ENCODE results near the gene CORO1C. TPM values are rescaled to one million over a fixed set of nuclear protein-coding genes. Genes with fewer than 3 reads are reported as not detected.

CORO1C gene
- total RNA-seq, 1 experiment from 2014 or later = 208 TPM

DNA sequence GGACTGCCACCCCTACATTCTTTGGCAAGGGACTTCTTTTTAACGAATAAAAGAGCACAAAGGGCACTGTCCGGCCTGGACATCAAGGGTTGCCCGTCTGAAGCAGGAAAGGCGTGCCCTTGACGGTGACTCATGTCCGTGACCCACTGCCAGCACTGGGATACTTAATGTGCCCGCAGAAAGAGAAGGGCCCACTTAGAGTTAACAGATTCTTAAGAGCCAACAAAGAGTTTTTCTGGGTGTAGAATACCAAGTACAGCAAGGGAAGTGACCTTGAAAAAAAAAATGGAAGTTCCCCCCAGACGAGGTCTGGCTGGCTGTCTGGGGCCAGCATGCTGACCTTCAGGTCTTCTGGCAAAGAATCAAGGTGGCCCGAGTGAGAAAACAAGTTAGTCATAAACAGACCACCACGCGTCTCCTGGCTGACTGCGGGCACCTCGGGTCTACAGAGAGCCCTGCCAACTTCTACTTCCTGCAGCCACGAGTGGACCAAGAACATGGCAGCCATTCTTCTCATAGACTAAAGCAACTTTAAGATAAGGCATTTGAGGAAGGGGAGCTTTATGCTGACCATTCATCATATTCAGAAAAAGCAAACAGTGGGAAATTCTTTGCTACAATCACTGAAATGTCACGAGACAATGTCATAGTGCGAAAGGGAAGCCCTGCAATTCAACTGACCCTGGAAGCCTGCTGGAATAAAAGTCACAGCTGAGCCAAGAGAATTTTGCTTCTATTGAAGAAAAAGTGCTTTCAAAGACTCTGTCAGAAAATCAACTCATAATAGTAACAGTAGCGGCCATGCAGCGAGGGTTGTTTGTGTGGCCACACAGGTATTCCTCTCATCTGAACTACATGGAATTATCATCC is 87.1 kb downstream of the CORO1C start:
- DNase-seq (ENCODE audit: low spot score) = no peak

GRCh38 chr12:108642899-108643654 is 88.2 kb downstream of the CORO1C start:
- BruUV-seq (replicated peaks) = no TSS peak
- Histone ChIP-seq H3K36me3 (ENCODE audit: insufficient read depth, low read length, poor library complexity, severe bottlenecking) (peaks cover 28% of the 10 kb centered on the region), H3K9me3 (ENCODE audit: low read depth, low read length, poor library complexity, severe bottlenecking) (no peaks in the 10 kb centered on the region), H3K27me3 (replicated peaks; ENCODE audit: insufficient read depth, low read depth, low read length, poor library complexity) (no peaks in the 10 kb centered on the region), H3K4me1 (ENCODE audit: insufficient read depth, low read length, poor library complexity, severe bottlenecking) (no peaks in the 10 kb centered on the region), H3K27ac (ENCODE audit: low read depth, low read length, poor library complexity, severe bottlenecking) (no peak overlapping the region), H3K4me3 (ENCODE audit: low read depth, low read length, poor library complexity, severe bottlenecking) (no peak overlapping the region)
- no peak for DNase-seq (ENCODE audit: low spot score)
- no peak for TF ChIP-seq CTCF (conservative IDR thresholded peaks at IDR 0.05; ENCODE audit: low read depth, low read length)
- no peak for TF ChIP-seq EZH2 (IDR thresholded peaks at IDR 0.05; ENCODE audit: borderline replicate concordance, low read depth, low read length, poor library complexity, severe bottlenecking)
- ChIA-PET CTCF (no interaction called here), POLR2A (ENCODE audit: low non-redundant PET) (no interaction called here)
- intact Hi-C loops (cut with micrococcal nuclease; ENCODE audit: unreplicated experiment) = no loop called here

More for the DNA sequence above, 87.1 kb downstream of the CORO1C start:
- Histone ChIP-seq H3K27me3 (replicated peaks; ENCODE audit: insufficient read depth, low read depth, low read length, poor library complexity) (no peaks in the 10 kb centered on the region), H3K4me1 (ENCODE audit: insufficient read depth, low read length, poor library complexity, severe bottlenecking) (no peaks in the 10 kb centered on the region), H3K4me3 (ENCODE audit: low read depth, low read length, poor library complexity, severe bottlenecking) (no peak overlapping the region), H3K36me3 (ENCODE audit: insufficient read depth, low read length, poor library complexity, severe bottlenecking) (peaks cover 39% of the 10 kb centered on the region), H3K9me3 (ENCODE audit: low read depth, low read length, poor library complexity, severe bottlenecking) (no peaks in the 10 kb centered on the region), H3K27ac (ENCODE audit: low read depth, low read length, poor library complexity, severe bottlenecking) (no peak overlapping the region)
- TF ChIP-seq CTCF (conservative IDR thresholded peaks at IDR 0.05; ENCODE audit: low read depth, low read length) (no peak), EZH2 (IDR thresholded peaks at IDR 0.05; ENCODE audit: borderline replicate concordance, low read depth, low read length, poor library complexity, severe bottlenecking) (no peak)
- CTCF ChIA-PET = no interaction called here
- no TSS peak for BruUV-seq (replicated peaks)
- intact Hi-C loops (cut with micrococcal nuclease; ENCODE audit: unreplicated experiment) = no loop called here
- POLR2A ChIA-PET (ENCODE audit: low non-redundant PET) = no interaction called here

GRCh38 chr12:108642269-108642870 is 88.9 kb downstream of the CORO1C start:
- BruUV-seq (replicated peaks) = no TSS peak
- Histone ChIP-seq H3K4me3 (ENCODE audit: low read depth, low read length, poor library complexity, severe bottlenecking) (no peak overlapping the region), H3K27me3 (replicated peaks; ENCODE audit: insufficient read depth, low read depth, low read length, poor library complexity) (no peaks in the 10 kb centered on the region), H3K36me3 (ENCODE audit: insufficient read depth, low read length, poor library complexity, severe bottlenecking) (peaks cover 22% of the 10 kb centered on the region), H3K4me1 (ENCODE audit: insufficient read depth, low read length, poor library complexity, severe bottlenecking) (no peaks in the 10 kb centered on the region), H3K9me3 (ENCODE audit: low read depth, low read length, poor library complexity, severe bottlenecking) (no peaks in the 10 kb centered on the region), H3K27ac (ENCODE audit: low read depth, low read length, poor library complexity, severe bottlenecking) (no peak overlapping the region)
- DNase-seq (ENCODE audit: low spot score) = no peak
- intact Hi-C loops (cut with micrococcal nuclease; ENCODE audit: unreplicated experiment) = no loop called here
- CTCF ChIA-PET = no interaction called here
- TF ChIP-seq EZH2 (IDR thresholded peaks at IDR 0.05; ENCODE audit: borderline replicate concordance, low read depth, low read length, poor library complexity, severe bottlenecking) (no peak), CTCF (conservative IDR thresholded peaks at IDR 0.05; ENCODE audit: low read depth, low read length) (no peak)
- POLR2A ChIA-PET (ENCODE audit: low non-redundant PET) = no interaction called here
